GM18505 (cell line): Measurements from ENCODE around the gene ASAP2.

Source experiments
- ATAC-seq: cut with Tn5 transposase; IDR thresholded peaks from one replicate; pipeline ENCODE4 v1.9.1; 2021; ENCODE audit not compliant: unreplicated experiment
- POLR2A ChIP-seq: IDR thresholded peaks from 4 replicates; pipeline ENCODE4 v1.6.1; 2011; ENCODE audit warnings: borderline replicate concordance; ENCODE audit not compliant: insufficient read depth, insufficient read length; ENCODE audit errors: extremely low read depth

Gene ASAP2

DNA sequence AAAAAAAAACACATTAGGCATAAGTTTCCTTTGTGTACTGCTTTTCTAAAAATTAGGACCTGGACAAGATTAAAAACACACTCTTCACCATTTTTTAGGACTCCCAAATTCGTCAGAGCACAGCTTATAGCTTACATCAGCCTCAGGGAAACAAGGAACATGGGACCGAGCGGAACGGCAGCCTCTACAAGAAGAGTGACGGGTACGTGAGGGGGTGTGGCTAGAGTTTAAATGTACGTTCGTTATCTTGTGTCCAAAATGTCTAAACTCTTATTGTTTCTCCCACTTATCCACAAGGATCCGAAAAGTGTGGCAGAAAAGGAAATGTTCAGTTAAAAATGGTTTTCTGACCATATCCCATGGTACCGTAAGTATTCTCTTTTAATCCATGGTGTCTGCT lies 137.8 kb downstream of the ASAP2 start:
- no peak for ATAC-seq
- no peak for TF ChIP-seq POLR2A

GRCh38 chr2:9345343-9345742 lies 138.7 kb downstream of the ASAP2 start:
- TF ChIP-seq POLR2A = no peak
- ATAC-seq = no peak

GRCh38 chr2:9345997-9346396 lies 139.4 kb downstream of the ASAP2 start:
- no peak for ATAC-seq
- no peak for TF ChIP-seq POLR2A

DNA sequence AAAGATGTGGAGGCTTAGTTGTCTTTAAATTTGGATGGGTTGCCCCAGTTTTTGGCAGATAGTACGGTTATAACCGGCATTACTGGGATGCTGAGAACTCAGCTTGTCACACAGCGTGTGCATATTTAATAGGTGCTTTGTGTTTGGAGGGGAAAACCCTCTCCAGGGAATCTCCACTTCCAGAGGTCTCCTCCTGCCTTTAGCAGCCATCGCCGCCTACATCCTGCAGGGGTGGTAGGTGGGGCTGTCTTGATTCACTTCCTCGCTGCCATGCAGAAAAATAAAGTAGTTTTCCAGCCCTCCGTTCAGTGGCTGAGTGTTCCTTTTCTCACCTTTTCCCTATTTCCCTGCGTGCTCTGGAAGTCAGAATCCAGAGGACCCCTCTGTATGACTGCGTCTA lies 140.3 kb downstream of the ASAP2 start:
- TF ChIP-seq POLR2A = no peak
- ATAC-seq = no peak

DNA sequence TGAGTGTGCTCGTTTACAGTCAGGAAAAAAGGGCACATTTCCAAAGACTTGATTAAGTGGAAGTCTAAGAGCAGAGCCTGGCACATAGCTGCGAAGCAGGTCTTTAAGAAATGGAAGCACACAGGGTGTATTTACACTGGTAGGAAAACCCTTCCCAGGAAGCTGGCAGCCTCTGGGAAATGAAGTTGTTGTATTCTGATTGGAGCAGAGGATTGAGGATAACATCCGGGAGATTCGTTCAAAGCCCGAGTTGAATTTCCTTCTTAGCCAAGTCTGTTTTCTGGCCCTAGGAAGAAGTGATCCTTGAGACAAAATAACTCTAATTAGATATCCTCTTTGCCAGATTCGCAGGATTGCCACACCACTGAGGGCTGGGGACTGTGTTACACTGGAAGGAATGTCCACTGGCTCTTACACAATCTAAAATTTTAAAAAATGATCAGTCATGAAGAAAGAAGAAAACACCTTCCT lies 140.8 kb downstream of the ASAP2 start:
- TF ChIP-seq POLR2A = no peak
- no peak for ATAC-seq

GRCh38 chr2:9354318-9354717 lies 147.7 kb downstream of the ASAP2 start:
- no peak for TF ChIP-seq POLR2A
- no peak for ATAC-seq

GRCh38 chr2:9355270-9355669 lies 148.7 kb downstream of the ASAP2 start:
- ATAC-seq = no peak
- TF ChIP-seq POLR2A = no peak

DNA sequence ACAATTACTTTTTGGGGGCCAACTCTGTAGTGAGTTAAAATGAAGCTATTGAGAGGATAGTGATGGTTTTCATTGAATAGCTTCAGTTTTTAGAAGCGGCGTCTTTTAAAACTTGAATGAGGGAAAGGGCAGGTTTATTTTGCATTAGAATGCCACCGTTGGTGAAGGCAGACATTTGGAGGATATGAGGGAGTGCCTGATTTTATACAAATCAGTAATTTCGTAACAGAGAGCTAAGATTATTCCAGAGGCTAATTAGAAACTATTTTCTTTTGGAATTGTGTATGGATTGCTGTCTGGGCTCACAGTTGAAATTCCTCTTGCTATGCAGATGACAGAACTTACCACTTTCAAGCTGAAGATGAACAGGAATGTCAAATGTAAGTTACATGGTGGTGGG lies 149.1 kb downstream of the ASAP2 start:
- no peak for TF ChIP-seq POLR2A

GRCh38 chr2:9356261-9356660 lies 149.6 kb downstream of the ASAP2 start:
- ATAC-seq = no peak
- no peak for TF ChIP-seq POLR2A

More for the DNA sequence above, 149.1 kb downstream of the ASAP2 start:
- ATAC-seq = no peak

GRCh38 chr2:9358846-9359245 lies 152.2 kb downstream of the ASAP2 start:
- no peak for ATAC-seq
- TF ChIP-seq POLR2A = no peak

DNA sequence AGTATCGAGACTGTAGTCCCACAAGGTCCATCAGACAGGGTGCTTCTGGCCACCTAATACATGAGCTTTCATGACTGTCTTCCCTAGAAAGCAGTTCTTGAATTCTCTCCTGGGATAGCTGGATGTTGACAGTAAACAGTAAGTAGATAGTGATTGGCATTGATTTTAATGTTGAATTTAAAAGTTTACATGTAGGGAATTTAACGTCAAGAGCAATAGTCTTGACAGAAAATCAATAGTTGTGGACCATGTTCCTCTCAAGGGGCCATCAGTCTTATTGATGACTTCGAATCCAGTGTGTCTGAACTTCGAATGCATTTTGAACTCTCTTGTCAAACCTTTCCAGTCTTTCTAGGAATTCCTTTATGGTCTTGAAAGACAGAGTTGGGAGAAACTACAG lies 152.9 kb downstream of the ASAP2 start:
- TF ChIP-seq POLR2A = no peak
- ATAC-seq = no peak

GRCh38 chr2:9360110-9360509 lies 153.5 kb downstream of the ASAP2 start:
- no peak for ATAC-seq
- TF ChIP-seq POLR2A = no peak

DNA sequence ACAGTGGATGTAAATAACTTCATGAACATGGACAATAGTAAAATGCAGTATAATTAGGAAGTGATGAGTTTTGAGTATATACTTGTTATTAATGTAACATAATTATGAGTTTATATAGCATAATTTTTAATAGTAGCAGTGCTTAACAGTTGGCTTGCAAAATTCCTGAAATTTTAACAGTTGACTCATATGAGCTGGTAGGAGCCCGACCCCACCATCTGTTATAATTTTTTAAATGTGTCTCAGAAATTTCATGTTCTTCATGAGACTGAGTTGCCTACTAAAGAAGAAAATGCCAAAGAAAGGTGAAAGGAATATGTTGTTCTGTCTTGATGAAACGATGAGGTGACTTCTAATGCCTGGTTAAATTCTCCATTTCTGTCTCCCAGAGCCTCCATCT lies 154.1 kb downstream of the ASAP2 start:
- ATAC-seq = no peak
- TF ChIP-seq POLR2A = no peak

DNA sequence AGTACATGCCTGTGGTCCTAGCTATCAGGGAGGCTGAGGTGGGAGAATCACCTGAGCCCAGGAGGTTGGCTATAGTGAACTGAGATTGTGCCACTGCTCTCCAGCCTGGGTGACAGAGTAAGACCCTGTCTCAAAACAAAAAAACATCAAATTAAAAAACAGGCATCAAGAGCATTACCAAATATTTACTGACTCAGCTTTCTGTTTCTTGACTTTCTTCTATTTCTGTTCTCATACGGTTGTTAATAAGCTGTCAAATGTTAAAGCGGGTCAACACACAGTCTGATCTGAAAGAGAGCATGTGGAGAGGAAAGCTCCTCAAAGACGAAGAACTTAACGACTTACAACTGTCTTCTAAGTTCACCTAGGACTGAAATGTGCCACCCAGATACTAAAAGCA lies 157.8 kb downstream of the ASAP2 start:
- no peak for TF ChIP-seq POLR2A
- no peak for ATAC-seq

DNA sequence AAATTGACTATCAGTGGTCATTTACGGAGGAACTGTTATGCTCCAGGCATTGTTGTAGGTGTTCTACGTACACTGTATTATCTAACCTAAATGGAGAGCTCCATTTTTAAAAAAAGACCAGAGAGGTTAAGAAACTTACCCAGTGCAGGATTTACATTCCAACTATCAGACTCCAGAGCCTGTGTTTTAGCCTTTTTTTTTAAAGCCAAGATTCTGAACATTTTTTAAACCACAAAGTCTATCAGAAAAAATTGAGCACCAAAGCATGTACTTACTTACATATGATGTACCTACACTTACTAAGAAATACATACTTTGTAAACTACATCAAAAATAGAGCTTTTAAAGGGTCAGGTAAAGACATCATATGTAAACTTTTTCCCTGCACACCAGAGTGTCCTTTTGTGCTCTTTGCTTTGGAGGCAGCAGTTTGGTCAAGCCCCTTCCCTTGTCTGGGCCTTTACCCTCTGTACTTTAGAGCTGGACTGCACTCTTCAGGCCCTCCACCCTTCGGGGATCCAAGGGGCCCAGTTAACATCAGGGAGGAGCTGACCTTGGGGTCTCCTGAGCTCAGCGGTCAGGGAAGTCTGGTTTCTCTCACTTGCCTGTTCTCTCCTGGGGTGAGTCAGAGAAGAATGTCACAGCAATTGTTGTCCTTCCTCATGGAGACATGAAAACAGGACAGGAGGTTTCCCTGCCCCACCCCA lies 158.3 kb downstream of the ASAP2 start:
- ATAC-seq = no peak
- no peak for TF ChIP-seq POLR2A

GRCh38 chr2:9365498-9366019 lies 158.9 kb downstream of the ASAP2 start:
- TF ChIP-seq POLR2A = no peak
- no peak for ATAC-seq

DNA sequence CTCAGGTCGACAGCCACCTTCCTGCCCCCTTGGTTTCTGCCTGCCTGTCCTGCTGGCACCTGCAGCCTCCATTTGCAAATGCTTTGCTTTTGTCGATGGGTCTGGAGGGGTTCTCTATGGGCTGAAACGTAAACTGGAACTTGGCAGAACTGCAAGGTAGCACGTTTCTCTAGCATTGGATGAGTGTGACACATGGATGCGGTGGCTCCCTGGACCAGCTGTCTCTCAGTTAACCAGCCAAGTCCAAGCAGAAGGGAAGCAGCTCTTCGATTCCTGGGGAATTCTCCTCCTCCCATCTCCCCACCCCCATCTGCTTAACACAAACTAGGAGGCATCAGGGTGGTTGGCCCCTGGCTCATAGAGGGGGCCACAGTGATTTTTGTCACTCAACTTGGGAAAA lies 159.4 kb downstream of the ASAP2 start:
- TF ChIP-seq POLR2A = no peak
- no peak for ATAC-seq
